ENCODE measurements around the gene WDR72.

Gene WDR72

DNA sequence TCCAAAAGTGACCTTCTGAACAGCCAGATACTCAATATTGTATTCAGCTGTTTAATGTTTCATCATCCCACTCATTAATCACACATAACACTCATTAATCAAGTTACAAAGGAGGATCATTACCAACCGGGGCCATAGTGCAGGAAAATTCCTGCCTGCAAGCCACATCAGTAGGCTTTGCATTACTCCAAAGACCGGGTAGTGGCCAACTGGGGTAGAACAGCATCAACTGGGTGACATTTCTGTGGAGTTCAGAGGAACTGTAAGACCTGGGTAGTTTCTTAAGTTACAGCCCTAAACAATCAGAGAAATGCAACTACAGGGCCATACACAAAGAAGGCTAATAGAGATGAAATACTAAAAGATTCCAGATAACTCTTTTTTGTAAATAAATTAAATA is 253.1 kb downstream of the WDR72 start:
- no peak for DNase-seq
- in situ Hi-C loops (cut with HindIII; ENCODE audit: low pct_ligation_motif_present, low pct_unique_long_range_greater_than_20kb, low sequenced_read_pairs) = no loop called here

DNA sequence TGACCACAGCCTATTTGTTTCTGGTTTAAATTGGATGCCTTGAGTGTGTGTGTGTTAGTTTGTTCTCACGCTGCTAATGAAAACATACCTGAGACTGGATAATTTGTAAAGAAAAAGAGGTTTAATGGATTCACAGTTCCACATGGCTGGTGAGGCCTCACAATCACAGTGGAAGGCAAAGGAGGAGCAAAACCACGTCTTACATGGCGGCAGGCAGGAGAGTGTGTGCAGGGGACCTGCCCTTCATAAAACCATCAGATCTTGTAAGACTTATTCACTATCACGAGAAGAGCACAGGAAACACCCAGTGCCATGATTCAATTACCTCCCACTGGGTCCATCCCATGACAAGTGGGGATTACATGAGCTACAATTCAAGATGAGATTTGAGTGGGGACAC is 260.5 kb downstream of the WDR72 start:
- in situ Hi-C loops (cut with HindIII; ENCODE audit: low pct_ligation_motif_present, low pct_unique_long_range_greater_than_20kb, low sequenced_read_pairs) = no loop called here
- no peak for DNase-seq

DNA sequence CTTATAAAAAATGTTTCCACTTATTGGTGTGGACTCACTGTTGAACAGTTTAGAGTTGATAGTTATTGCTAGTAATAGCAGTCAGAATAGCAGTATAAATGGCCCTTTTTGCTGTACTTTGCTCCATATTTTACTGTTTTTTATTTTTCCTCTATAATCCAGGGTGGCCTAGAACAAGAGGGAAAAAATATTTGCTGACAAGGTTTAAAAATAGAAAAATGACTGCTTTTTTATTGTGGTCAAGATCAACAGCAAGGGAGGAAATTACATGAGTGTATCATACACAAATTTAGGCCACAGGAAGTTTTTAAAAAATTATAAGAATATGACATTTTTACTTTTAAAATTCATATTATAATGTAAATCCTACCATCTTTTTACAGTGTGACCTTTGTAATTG is 269.1 kb downstream of the WDR72 start:
- in situ Hi-C loops (cut with HindIII; ENCODE audit: low pct_ligation_motif_present, low pct_unique_long_range_greater_than_20kb, low sequenced_read_pairs) = no loop called here

DNA sequence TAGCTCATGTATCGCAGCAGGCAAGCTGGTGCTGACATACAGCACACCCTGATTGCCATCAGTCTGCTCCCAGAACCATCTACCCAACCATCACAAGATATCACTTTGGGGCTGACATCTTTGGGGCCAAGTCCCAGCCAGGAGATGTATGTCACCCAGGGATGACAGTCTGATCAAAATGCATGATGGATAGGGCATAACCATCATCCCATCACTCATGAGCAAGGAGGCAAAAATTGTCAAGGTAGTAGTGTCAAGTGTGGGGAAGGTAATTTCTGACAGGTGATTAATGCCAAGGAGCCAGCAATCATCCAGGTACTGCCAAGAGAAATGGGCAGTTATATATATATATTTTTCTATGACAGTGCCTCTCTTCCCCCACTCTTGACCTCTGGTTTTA is 277.4 kb downstream of the WDR72 start:
- DNase-seq = no peak
- in situ Hi-C loops (cut with HindIII; ENCODE audit: low pct_ligation_motif_present, low pct_unique_long_range_greater_than_20kb, low sequenced_read_pairs) = no loop called here

More for the DNA sequence above, 269.1 kb downstream of the WDR72 start:
- no peak for DNase-seq

DNA sequence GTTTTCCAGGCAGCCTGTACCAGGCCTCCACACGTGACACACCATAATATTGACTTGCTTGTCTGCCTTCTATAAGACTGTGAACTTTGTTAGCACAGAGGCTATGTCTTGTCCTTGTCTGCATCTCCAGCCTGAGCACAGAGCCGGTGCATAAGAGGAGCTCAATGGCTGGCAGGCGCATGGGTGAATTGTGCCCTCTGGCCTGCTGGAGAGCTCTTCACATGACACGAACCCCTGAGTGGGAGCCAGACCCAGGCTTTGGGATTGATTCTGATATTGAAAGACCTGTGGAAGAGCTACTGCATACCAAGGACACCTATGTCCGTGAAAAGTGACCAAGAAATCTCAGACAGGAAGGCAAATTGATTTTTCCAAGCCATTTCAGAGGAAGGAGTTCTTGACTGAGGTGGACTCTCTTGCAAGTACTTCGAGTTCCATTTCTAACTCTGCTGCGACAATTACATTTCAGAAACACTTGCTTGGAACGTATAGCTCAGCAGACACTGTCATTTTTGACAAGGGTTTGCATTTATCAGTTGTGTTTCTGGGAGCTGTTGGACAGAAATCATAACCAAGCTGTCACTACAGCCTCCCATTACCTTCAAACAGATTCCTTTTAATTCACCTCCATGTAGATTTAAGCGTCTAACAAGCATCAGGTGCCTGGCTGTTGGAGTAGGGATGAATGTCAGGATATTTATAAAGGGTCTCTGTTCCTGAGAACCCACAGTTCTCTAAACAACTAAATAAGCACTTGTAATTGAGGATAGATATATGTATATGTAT is 281.3 kb downstream of the WDR72 start:
- no peak for DNase-seq
- in situ Hi-C loops (cut with HindIII; ENCODE audit: low pct_ligation_motif_present, low pct_unique_long_range_greater_than_20kb, low sequenced_read_pairs) = no loop called here

DNA sequence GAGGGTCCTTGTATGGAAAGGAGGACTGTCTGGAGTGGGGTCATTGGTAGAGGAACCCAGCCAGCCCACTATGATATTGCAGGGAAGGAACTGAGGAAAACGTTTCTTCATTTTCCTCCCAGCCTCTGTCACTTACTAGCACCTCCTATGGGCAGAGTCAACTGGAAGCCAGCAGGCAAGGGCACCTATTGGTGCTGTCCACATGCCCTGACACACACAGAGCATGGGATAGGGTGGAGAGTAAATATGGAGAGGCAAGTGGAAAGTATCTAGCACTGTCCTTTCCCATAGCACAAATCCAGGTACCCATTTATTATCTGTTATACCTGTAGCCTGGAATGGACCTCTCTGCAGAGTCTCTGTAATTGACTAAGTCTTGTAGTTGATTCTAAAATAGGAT is 285.6 kb downstream of the WDR72 start:
- in situ Hi-C loops (cut with HindIII; ENCODE audit: low pct_ligation_motif_present, low pct_unique_long_range_greater_than_20kb, low sequenced_read_pairs) = no loop called here

DNA sequence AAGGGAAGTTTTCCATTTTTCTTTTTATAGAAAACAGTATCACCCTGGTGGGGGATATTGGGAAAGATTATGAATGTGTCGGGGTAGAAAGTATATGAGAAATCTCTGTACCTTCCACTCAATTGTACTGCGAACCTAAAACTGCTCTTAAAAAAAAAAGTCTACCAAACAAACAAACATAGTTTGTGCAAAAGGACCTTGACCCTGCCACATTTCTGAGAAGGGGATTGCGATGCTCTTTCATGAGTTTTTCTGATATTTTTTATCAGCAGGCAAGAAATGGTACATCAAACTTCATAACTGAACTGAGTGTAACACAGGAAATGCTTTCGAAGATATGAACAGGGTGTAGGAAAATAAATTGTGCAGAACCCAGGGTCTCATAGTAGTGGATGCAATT is 286.0 kb downstream of the WDR72 start:
- in situ Hi-C loops (cut with HindIII; ENCODE audit: low pct_ligation_motif_present, low pct_unique_long_range_greater_than_20kb, low sequenced_read_pairs) = no loop called here
- DNase-seq = no peak

More for the DNA sequence above, 285.6 kb downstream of the WDR72 start:
- DNase-seq = no peak

DNA sequence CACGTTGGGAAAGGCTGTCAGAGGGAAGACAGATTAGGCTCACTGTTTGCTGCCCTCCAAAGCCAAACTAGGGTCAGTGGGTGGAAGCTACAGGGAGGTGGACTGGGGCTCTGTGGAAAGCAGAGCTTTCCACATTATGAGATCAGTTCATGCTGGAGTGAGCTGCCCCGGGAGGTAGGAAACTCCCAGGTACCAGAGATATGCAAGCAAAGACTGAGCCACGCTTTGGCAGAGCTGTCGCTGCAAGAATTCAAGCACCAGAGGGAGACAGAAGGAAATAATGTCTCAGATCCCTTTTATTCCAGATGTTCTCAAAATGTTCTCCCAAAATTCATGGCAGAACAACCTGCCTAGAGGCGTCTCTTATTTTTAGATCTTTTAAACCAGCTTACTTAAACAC is 286.6 kb downstream of the WDR72 start:
- DNase-seq = no peak
- in situ Hi-C loops (cut with HindIII; ENCODE audit: low pct_ligation_motif_present, low pct_unique_long_range_greater_than_20kb, low sequenced_read_pairs) = no loop called here

DNA sequence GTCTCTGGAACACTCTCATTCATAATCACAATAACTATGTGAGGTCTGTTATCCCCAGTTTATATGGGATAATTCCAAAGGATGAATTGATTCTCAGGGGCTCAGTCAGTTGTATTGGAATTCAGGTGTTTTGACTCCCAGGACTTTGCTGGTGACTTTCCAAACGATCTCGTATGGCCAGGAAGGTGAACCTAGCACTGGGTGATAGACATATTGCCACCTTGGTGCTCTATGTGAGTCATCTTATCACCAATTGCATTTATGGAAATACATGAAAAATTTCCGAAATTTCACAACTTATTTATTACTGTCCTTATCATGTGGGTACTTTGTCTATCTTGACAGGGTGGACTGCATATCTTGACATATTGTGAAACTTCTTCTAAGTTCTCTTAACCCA is 287.3 kb downstream of the WDR72 start:
- in situ Hi-C loops (cut with HindIII; ENCODE audit: low pct_ligation_motif_present, low pct_unique_long_range_greater_than_20kb, low sequenced_read_pairs) = no loop called here
- no peak for DNase-seq

DNA sequence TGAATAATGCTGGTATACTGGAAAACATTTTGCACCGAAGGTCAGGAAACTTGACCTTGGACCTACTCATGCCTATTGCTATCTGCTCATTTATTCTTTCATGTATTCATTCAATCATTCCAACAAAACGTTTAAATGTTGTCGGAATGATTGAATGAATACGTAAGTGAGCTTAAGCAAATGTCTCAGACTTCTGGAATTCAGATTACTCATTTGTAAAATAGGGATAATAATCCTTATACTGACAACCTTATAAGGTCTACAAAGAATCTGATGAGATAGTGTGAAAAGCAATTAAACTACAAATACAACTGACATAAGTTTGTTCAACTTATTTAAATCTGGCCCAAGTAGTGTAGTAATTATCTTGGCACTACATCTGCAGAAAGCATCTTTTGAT is 288.7 kb downstream of the WDR72 start:
- in situ Hi-C loops (cut with HindIII; ENCODE audit: low pct_ligation_motif_present, low pct_unique_long_range_greater_than_20kb, low sequenced_read_pairs) = no loop called here
- no peak for DNase-seq

DNA sequence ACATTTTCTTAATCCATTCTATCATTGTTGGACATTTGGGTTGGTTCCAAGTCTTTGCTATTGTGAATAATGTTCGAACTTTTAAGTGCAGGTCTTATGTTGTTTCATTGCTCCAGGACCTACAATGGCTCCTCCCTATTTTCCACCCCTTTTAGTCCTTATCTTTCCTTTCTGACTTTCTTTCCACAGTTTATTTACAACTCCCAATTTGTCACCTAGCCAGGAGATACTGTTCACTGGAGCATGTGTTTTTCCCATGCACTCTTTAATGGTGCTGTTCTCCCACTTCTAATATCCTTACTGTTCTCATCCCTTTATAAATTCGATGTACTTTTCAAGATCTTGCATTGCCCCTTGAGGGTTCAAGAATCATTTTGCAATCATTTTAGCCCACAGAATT is 290.0 kb downstream of the WDR72 start:
- in situ Hi-C loops (cut with HindIII; ENCODE audit: low pct_ligation_motif_present, low pct_unique_long_range_greater_than_20kb, low sequenced_read_pairs) = no loop called here

More for the DNA sequence above, 290.0 kb downstream of the WDR72 start:
- no peak for DNase-seq
